Measurements from ENCODE around the gene CPT1A. TPM values are rescaled to one million over a fixed set of nuclear protein-coding genes. Genes with fewer than 3 reads are reported as not detected.

The CPT1A gene
- total RNA-seq, 1 donor from 2014 or later = 11.5 TPM

GRCh38 chr11:68734111-68734510, 107.6 kb downstream of the CPT1A start:
- Histone ChIP-seq H3K4me1 (ENCODE audit: control insufficient read depth in 3 of 3, insufficient read depth in 3 of 3, low read length in 3 of 3) (no peaks in the 10 kb centered on the region), H3K9ac (ENCODE audit: low read depth in 1 of 3, low read length in 3 of 3) (no peak overlapping the region), H3K27me3 (ENCODE audit: control insufficient read depth in 3 of 3, insufficient read depth in 3 of 3, low read length in 3 of 3) (peaks cover 4 to 18% (median 7%) of the 10 kb centered on the region in 3 donors), H3K27ac (ENCODE audit: low read depth, low read length) (no peak overlapping the region), H3K36me3 (ENCODE audit: control insufficient read depth in 3 of 3, insufficient read depth in 3 of 3, low read length in 3 of 3) (no peaks in the 10 kb centered on the region), H3K9me3 (ENCODE audit: control insufficient read depth in 3 of 3, low read length in 3 of 3) (no peaks in the 10 kb centered on the region), H3K4me3 (ENCODE audit: low read length in 3 of 3) (no peak overlapping the region)

GRCh38 chr11:68727783-68728182, 113.9 kb downstream of the CPT1A start:
- no peak overlapping the region for H3K9ac ChIP-seq (ENCODE audit: low read depth in 1 of 3, low read length in 3 of 3)
- no peaks in the 10 kb centered on the region for H3K36me3 ChIP-seq (ENCODE audit: control insufficient read depth in 3 of 3, insufficient read depth in 3 of 3, low read length in 3 of 3)
- H3K9me3 ChIP-seq (ENCODE audit: control insufficient read depth in 3 of 3, low read length in 3 of 3) = no peaks in the 10 kb centered on the region
- H3K27ac ChIP-seq (ENCODE audit: low read depth, low read length) = no peak overlapping the region
- no peaks in the 10 kb centered on the region for H3K4me1 ChIP-seq (ENCODE audit: control insufficient read depth in 3 of 3, insufficient read depth in 3 of 3, low read length in 3 of 3)
- peaks cover 0 to 17% (median 7%) of the 10 kb centered on the region in 3 donors for H3K27me3 ChIP-seq (ENCODE audit: control insufficient read depth in 3 of 3, insufficient read depth in 3 of 3, low read length in 3 of 3)
- H3K4me3 ChIP-seq (ENCODE audit: low read length in 3 of 3) = no peak overlapping the region

DNA sequence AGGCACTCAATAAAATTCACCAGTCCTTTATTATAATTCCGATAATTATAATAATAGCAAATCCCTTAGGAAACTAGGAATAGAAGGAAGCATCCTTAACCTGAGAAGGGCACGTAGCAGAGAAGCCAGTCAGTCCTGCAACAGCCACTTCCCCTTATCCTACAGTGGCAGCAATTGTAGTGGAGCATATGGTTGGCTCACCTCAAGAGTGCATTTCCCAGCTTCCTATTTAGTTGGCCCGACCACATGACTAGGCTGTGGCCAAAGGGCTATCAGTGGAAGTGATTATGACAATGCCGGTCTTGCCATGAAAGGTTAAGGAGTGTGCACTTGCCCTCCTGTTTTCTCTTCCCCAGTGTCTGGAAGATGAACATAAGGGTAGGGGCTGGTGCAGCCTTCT, 117.4 kb downstream of the CPT1A start:
- H3K36me3 ChIP-seq (ENCODE audit: control insufficient read depth in 3 of 3, insufficient read depth in 3 of 3, low read length in 3 of 3) = no peaks in the 10 kb centered on the region
- H3K9me3 ChIP-seq (ENCODE audit: control insufficient read depth in 3 of 3, low read length in 3 of 3) = peaks cover 0 to 9% (median 2%) of the 10 kb centered on the region in 3 donors
- no peak overlapping the region for H3K4me3 ChIP-seq (ENCODE audit: low read length in 3 of 3)
- H3K27ac ChIP-seq (ENCODE audit: low read depth, low read length) = no peak overlapping the region
- peaks cover 2 to 5% (median 3%) of the 10 kb centered on the region in 3 donors for H3K27me3 ChIP-seq (ENCODE audit: control insufficient read depth in 3 of 3, insufficient read depth in 3 of 3, low read length in 3 of 3)
- H3K9ac ChIP-seq (ENCODE audit: low read depth in 1 of 3, low read length in 3 of 3) = no peak overlapping the region
- H3K4me1 ChIP-seq (ENCODE audit: control insufficient read depth in 3 of 3, insufficient read depth in 3 of 3, low read length in 3 of 3) = no peaks in the 10 kb centered on the region

DNA sequence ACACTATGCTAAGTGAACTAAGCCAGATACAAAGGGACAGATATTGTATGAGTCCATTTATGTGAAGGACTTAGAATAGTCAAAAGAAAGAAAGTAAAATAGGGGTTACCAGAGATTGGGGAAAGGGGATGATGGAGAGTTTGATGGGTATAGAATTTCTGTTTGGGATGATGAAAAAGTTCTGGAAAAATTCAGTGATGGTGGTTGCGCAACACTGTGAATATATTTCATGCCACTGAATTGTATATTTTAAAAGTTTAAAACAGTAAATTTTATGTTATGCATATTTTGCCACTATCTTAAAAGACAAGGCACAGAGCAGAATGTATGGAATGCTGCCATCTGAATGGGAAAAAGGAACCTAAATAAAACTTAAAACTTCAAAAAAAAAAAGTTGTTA, 119.6 kb downstream of the CPT1A start:
- Histone ChIP-seq H3K27ac (ENCODE audit: low read depth, low read length) (no peak overlapping the region), H3K27me3 (ENCODE audit: control insufficient read depth in 3 of 3, insufficient read depth in 3 of 3, low read length in 3 of 3) (peaks cover 5 to 7% (median 6%) of the 10 kb centered on the region in 3 donors), H3K36me3 (ENCODE audit: control insufficient read depth in 3 of 3, insufficient read depth in 3 of 3, low read length in 3 of 3) (no peaks in the 10 kb centered on the region)

DNA sequence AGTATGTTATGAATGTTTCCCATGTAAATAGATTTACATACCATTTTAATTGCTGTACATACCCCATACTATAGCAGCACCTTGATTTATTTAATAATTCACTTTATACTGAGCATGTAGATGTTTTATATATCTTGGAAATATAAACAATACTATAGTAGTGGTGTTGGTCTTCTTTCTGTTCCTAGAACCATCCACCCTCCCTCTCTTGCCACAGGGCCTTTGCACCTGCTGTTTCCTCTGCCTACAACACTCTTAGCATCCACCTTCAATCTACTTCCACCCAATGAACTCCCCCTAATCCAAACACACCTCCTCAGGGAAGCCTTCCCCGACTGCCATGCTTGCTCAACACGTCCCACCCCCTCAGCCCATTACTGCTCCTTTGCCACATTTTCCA, 120.6 kb downstream of the CPT1A start:
- no peak overlapping the region for H3K9ac ChIP-seq (ENCODE audit: low read depth in 1 of 3, low read length in 3 of 3)
- no peak overlapping the region for H3K4me3 ChIP-seq (ENCODE audit: low read length in 3 of 3)
- H3K27me3 ChIP-seq (ENCODE audit: control insufficient read depth in 3 of 3, insufficient read depth in 3 of 3, low read length in 3 of 3) = peaks cover 6 to 11% (median 11%) of the 10 kb centered on the region in 3 donors
- H3K36me3 ChIP-seq (ENCODE audit: control insufficient read depth in 3 of 3, insufficient read depth in 3 of 3, low read length in 3 of 3) = no peaks in the 10 kb centered on the region
- peaks cover 0 to 9% (median 2%) of the 10 kb centered on the region in 3 donors for H3K9me3 ChIP-seq (ENCODE audit: control insufficient read depth in 3 of 3, low read length in 3 of 3)
- no peaks in the 10 kb centered on the region for H3K4me1 ChIP-seq (ENCODE audit: control insufficient read depth in 3 of 3, insufficient read depth in 3 of 3, low read length in 3 of 3)
- no peak overlapping the region for H3K27ac ChIP-seq (ENCODE audit: low read depth, low read length)

More for the DNA sequence above, 119.6 kb downstream of the CPT1A start:
- Histone ChIP-seq H3K9me3 (ENCODE audit: control insufficient read depth in 3 of 3, low read length in 3 of 3) (peaks cover 0 to 9% (median 2%) of the 10 kb centered on the region in 3 donors), H3K4me1 (ENCODE audit: control insufficient read depth in 3 of 3, insufficient read depth in 3 of 3, low read length in 3 of 3) (no peaks in the 10 kb centered on the region), H3K9ac (ENCODE audit: low read depth in 1 of 3, low read length in 3 of 3) (no peak overlapping the region), H3K4me3 (ENCODE audit: low read length in 3 of 3) (no peak overlapping the region)

GRCh38 chr11:68715456-68716122, 126.1 kb downstream of the CPT1A start:
- H3K9me3 ChIP-seq (ENCODE audit: control insufficient read depth in 3 of 3, low read length in 3 of 3) = peaks cover 0 to 9% (median 2%) of the 10 kb centered on the region in 3 donors
- peaks cover 16 to 31% (median 22%) of the 10 kb centered on the region in 3 donors for H3K27me3 ChIP-seq (ENCODE audit: control insufficient read depth in 3 of 3, insufficient read depth in 3 of 3, low read length in 3 of 3)

GRCh38 chr11:68714060-68714856, 127.5 kb downstream of the CPT1A start:
- Histone ChIP-seq H3K9ac (ENCODE audit: low read depth in 1 of 3, low read length in 3 of 3) (no peak overlapping the region), H3K27me3 (ENCODE audit: control insufficient read depth in 3 of 3, insufficient read depth in 3 of 3, low read length in 3 of 3) (peaks cover 20 to 29% (median 22%) of the 10 kb centered on the region in 3 donors), H3K36me3 (ENCODE audit: control insufficient read depth in 3 of 3, insufficient read depth in 3 of 3, low read length in 3 of 3) (no peaks in the 10 kb centered on the region), H3K4me1 (ENCODE audit: control insufficient read depth in 3 of 3, insufficient read depth in 3 of 3, low read length in 3 of 3) (no peaks in the 10 kb centered on the region), H3K4me3 (ENCODE audit: low read length in 3 of 3) (no peak overlapping the region), H3K9me3 (ENCODE audit: control insufficient read depth in 3 of 3, low read length in 3 of 3) (no peaks in the 10 kb centered on the region), H3K27ac (ENCODE audit: low read depth, low read length) (no peak overlapping the region)

More at GRCh38 chr11:68715456-68716122, 126.1 kb downstream of the CPT1A start:
- Histone ChIP-seq H3K4me1 (ENCODE audit: control insufficient read depth in 3 of 3, insufficient read depth in 3 of 3, low read length in 3 of 3) (no peaks in the 10 kb centered on the region), H3K9ac (ENCODE audit: low read depth in 1 of 3, low read length in 3 of 3) (no peak overlapping the region), H3K27ac (ENCODE audit: low read depth, low read length) (no peak overlapping the region), H3K36me3 (ENCODE audit: control insufficient read depth in 3 of 3, insufficient read depth in 3 of 3, low read length in 3 of 3) (no peaks in the 10 kb centered on the region), H3K4me3 (ENCODE audit: low read length in 3 of 3) (no peak overlapping the region)

- Histone ChIP-seq H3K4me1 (ENCODE audit: control insufficient read depth in 3 of 3, insufficient read depth in 3 of 3, low read length in 3 of 3) (no peaks in the 10 kb centered on the region), H3K4me3 (ENCODE audit: low read length in 3 of 3) (no peak overlapping the region), H3K9ac (ENCODE audit: low read depth in 1 of 3, low read length in 3 of 3) (no peak overlapping the region), H3K27ac (ENCODE audit: low read depth, low read length) (no peak overlapping the region), H3K9me3 (ENCODE audit: control insufficient read depth in 3 of 3, low read length in 3 of 3) (no peaks in the 10 kb centered on the region), H3K36me3 (ENCODE audit: control insufficient read depth in 3 of 3, insufficient read depth in 3 of 3, low read length in 3 of 3) (no peaks in the 10 kb centered on the region), H3K27me3 (ENCODE audit: control insufficient read depth in 3 of 3, insufficient read depth in 3 of 3, low read length in 3 of 3) (peaks cover 17 to 28% (median 25%) of the 10 kb centered on the region in 3 donors)
Observed at GRCh38 chr11:68711114-68711513, 130.6 kb downstream of the CPT1A start.

GRCh38 chr11:68710409-68710808, 131.3 kb downstream of the CPT1A start:
- Histone ChIP-seq H3K4me3 (ENCODE audit: low read length in 3 of 3) (no peak overlapping the region), H3K9ac (ENCODE audit: low read depth in 1 of 3, low read length in 3 of 3) (no peak overlapping the region)

DNA sequence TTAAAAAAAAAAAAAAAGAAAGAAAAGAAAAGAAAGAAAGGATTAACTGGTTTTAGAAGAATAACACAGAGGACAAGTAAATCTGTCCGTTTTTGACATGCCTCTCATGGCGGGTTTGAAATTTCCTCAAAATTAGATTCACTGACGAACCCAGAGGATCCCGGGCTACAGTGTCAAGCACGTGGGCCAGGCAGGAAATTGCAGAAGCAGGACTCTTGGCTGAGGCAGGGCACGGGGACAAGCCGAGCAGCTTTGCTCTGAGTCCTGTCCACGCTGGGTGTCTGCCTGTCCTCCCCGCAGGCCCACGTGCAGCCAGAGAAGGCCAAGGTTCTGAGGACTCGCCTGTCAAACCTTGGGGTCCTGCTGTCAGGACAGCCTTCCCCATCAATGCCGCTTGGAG, 132.7 kb downstream of the CPT1A start:
- H3K36me3 ChIP-seq (ENCODE audit: control insufficient read depth in 3 of 3, insufficient read depth in 3 of 3, low read length in 3 of 3) = no peaks in the 10 kb centered on the region
- no peak overlapping the region for H3K9ac ChIP-seq (ENCODE audit: low read depth in 1 of 3, low read length in 3 of 3)
- H3K4me3 ChIP-seq (ENCODE audit: low read length in 3 of 3) = no peak overlapping the region
- peaks cover 6 to 23% (median 18%) of the 10 kb centered on the region in 3 donors for H3K27me3 ChIP-seq (ENCODE audit: control insufficient read depth in 3 of 3, insufficient read depth in 3 of 3, low read length in 3 of 3)
- H3K9me3 ChIP-seq (ENCODE audit: control insufficient read depth in 3 of 3, low read length in 3 of 3) = no peaks in the 10 kb centered on the region
- H3K4me1 ChIP-seq (ENCODE audit: control insufficient read depth in 3 of 3, insufficient read depth in 3 of 3, low read length in 3 of 3) = no peaks in the 10 kb centered on the region
- H3K27ac ChIP-seq (ENCODE audit: low read depth, low read length) = no peak overlapping the region

More at GRCh38 chr11:68710409-68710808, 131.3 kb downstream of the CPT1A start:
- Histone ChIP-seq H3K27ac (ENCODE audit: low read depth, low read length) (no peak overlapping the region), H3K4me1 (ENCODE audit: control insufficient read depth in 3 of 3, insufficient read depth in 3 of 3, low read length in 3 of 3) (no peaks in the 10 kb centered on the region), H3K9me3 (ENCODE audit: control insufficient read depth in 3 of 3, low read length in 3 of 3) (no peaks in the 10 kb centered on the region), H3K27me3 (ENCODE audit: control insufficient read depth in 3 of 3, insufficient read depth in 3 of 3, low read length in 3 of 3) (peaks cover 16 to 25% (median 25%) of the 10 kb centered on the region in 3 donors), H3K36me3 (ENCODE audit: control insufficient read depth in 3 of 3, insufficient read depth in 3 of 3, low read length in 3 of 3) (no peaks in the 10 kb centered on the region)

All from skeletal muscle tissue (tissue), 4 donors.